ENCODE data around the gene ANKRD52. TPM values are rescaled to one million over a fixed set of nuclear protein-coding genes. Genes with fewer than 3 reads are reported as not detected.

The ANKRD52 gene
- polyA plus RNA-seq, 2 of the 4 experiments (the other 2 are of a cell fraction): 26.1 to 48.7 TPM

- Histone ChIP-seq H3K27ac (peak overlapping the region; percentile 92 to 97; a peak in 4 of 6 replicates), H3K9me3 (no peaks in the 10 kb centered on the region), H3K4me2 (peak overlapping the region; percentile 79), H3K4me3 (peak overlapping the region; percentile 94; the same call in 2 of the 3 replicates), H3K4me1 (peaks cover 34% of the 10 kb centered on the region)
- CTCF ChIA-PET: interaction anchor here (1.0 to 14.6 kb wide), 14 partner anchors 9 to 517 kb away, joined by 3 to 146 read pairs (median 17); partner anchors contain the start of genes COQ10A, SMARCC2 and ZC3H10
- ATAC-seq (no peak), FAIRE-seq (no peak), DNase-seq (ENCODE audit: low read depth in 1 of 2, low spot score in 1 of 2) (no peak)
- POLR2A ChIA-PET: interaction anchor here (2.7 kb wide), 1 partner anchor 10 kb away, joined by 16 read pairs; the partner anchor contains the start of gene COQ10A
- WGBS (ENCODE audit: missing lambda C conversion rate): 34% methylated on average over 3 of the region's 4 CpGs
- TF ChIP-seq, protein P1, sequence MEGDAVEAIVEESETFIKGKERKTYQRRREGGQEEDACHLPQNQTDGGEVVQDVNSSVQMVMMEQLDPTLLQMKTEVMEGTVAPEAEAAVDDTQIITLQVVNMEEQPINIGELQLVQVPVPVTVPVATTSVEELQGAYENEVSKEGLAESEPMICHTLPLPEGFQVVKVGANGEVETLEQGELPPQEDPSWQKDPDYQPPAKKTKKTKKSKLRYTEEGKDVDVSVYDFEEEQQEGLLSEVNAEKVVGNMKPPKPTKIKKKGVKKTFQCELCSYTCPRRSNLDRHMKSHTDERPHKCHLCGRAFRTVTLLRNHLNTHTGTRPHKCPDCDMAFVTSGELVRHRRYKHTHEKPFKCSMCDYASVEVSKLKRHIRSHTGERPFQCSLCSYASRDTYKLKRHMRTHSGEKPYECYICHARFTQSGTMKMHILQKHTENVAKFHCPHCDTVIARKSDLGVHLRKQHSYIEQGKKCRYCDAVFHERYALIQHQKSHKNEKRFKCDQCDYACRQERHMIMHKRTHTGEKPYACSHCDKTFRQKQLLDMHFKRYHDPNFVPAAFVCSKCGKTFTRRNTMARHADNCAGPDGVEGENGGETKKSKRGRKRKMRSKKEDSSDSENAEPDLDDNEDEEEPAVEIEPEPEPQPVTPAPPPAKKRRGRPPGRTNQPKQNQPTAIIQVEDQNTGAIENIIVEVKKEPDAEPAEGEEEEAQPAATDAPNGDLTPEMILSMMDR (IDR thresholded peaks at IDR 0.05): no peak
- TF ChIP-seq EP300 (IDR thresholded peaks at IDR 0.05): no peak
- no peak for TF ChIP-seq RNF2 (IDR thresholded peaks at IDR 0.05; ENCODE audit: borderline replicate concordance, low read depth)
- TF ChIP-seq, protein P2, sequence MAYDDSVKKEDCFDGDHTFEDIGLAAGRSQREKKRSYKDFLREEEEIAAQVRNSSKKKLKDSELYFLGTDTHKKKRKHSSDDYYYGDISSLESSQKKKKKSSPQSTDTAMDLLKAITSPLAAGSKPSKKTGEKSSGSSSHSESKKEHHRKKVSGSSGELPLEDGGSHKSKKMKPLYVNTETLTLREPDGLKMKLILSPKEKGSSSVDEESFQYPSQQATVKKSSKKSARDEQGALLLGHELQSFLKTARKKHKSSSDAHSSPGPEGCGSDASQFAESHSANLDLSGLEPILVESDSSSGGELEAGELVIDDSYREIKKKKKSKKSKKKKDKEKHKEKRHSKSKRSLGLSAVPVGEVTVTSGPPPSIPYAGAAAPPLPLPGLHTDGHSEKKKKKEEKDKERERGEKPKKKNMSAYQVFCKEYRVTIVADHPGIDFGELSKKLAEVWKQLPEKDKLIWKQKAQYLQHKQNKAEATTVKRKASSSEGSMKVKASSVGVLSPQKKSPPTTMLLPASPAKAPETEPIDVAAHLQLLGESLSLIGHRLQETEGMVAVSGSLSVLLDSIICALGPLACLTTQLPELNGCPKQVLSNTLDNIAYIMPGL (CRISPR knock-in tag; IDR thresholded peaks at IDR 0.05; ENCODE audit: borderline replicate concordance): no peak
- no peak for TF ChIP-seq KDM1A (IDR thresholded peaks at IDR 0.05; ENCODE audit: low read depth)
- TF ChIP-seq EHF (CRISPR knock-in tag; IDR thresholded peaks at IDR 0.05): no peak
- TF ChIP-seq MYC (IDR thresholded peaks at IDR 0.05; ENCODE audit: borderline replicate concordance, low read length): no peak
- no peak for TF ChIP-seq SMC3 (IDR thresholded peaks at IDR 0.05)
- TF ChIP-seq GATA3 (IDR thresholded peaks at IDR 0.05; ENCODE audit: borderline replicate concordance): no peak
- TF ChIP-seq CBX2 (IDR thresholded peaks at IDR 0.05; ENCODE audit: borderline replicate concordance, low read depth): no peak
- TF ChIP-seq, protein P3, sequence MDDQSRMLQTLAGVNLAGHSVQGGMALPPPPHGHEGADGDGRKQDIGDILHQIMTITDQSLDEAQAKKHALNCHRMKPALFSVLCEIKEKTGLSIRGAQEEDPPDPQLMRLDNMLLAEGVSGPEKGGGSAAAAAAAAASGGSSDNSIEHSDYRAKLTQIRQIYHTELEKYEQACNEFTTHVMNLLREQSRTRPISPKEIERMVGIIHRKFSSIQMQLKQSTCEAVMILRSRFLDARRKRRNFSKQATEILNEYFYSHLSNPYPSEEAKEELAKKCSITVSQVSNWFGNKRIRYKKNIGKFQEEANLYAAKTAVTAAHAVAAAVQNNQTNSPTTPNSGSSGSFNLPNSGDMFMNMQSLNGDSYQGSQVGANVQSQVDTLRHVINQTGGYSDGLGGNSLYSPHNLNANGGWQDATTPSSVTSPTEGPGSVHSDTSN (IDR thresholded peaks at IDR 0.05): no peak
- TF ChIP-seq USF2 (IDR thresholded peaks at IDR 0.05): no peak
- no peak for TF ChIP-seq HDAC2 (IDR thresholded peaks at IDR 0.05)
- no peak for TF ChIP-seq JUNB (IDR thresholded peaks at IDR 0.05)
Measured at GRCh38 chr12:56256326-56256960, 1.7 kb downstream of the ANKRD52 start.

- H3K27ac ChIP-seq: peak overlapping the region in 1 of 2 experiments; percentile 97; a peak in 2 of 6 replicates
- H3K4me2 ChIP-seq: peak overlapping the region; percentile 79; the same call in 1 of the 3 replicates
- no peak for TF ChIP-seq FOXS1 (CRISPR knock-in tag; IDR thresholded peaks at IDR 0.05)
- no peak for TF ChIP-seq JUN (IDR thresholded peaks at IDR 0.05)
- TF ChIP-seq, protein P4, sequence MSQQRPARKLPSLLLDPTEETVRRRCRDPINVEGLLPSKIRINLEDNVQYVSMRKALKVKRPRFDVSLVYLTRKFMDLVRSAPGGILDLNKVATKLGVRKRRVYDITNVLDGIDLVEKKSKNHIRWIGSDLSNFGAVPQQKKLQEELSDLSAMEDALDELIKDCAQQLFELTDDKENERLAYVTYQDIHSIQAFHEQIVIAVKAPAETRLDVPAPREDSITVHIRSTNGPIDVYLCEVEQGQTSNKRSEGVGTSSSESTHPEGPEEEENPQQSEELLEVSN (IDR thresholded peaks at IDR 0.05; ENCODE audit: borderline replicate concordance, low read depth): no peak
- no peak for TF ChIP-seq PHF8 (IDR thresholded peaks at IDR 0.05; ENCODE audit: borderline replicate concordance, low read depth)
- TF ChIP-seq CEBPB (IDR thresholded peaks at IDR 0.05): no peak
- no peak for TF ChIP-seq JUNB (IDR thresholded peaks at IDR 0.05)
- WGBS (ENCODE audit: missing lambda C conversion rate): 85% methylated on average over 7 of the region's 7 CpGs
- H3K9me3 ChIP-seq: no peaks in the 10 kb centered on the region
- ChIA-PET POLR2A (no interaction called here), CTCF (interaction anchor here (1.0 to 14.6 kb wide), 10 partner anchors 8 to 130 kb away, joined by 3 to 146 read pairs (median 14); partner anchors contain the start of genes COQ10A and SMARCC2)
- no peak overlapping the region for H3K4me3 ChIP-seq
- peaks cover 26% of the 10 kb centered on the region for H3K4me1 ChIP-seq
- no peak for ATAC-seq
- no peak for FAIRE-seq
- no peak for DNase-seq (ENCODE audit: low read depth in 1 of 2, low spot score in 1 of 2)
Measured at GRCh38 chr12:56255671-56256070, 2.5 kb downstream of the ANKRD52 start.

All from A549 (cell line).